GM19395 (cell line): ENCODE measurements around the gene SRR.
"Not testable (repeated sequence)": the region's sequence is repeated elsewhere in the genome, so short reads cannot be mapped to it uniquely, and the experiment has no call there.

Experiments used
- ATAC-seq: cut with Tn5 transposase; IDR thresholded peaks from one replicate; pipeline ENCODE4 v1.9.1; 2021; ENCODE audit warnings: mild to moderate bottlenecking, moderate library complexity; ENCODE audit not compliant: unreplicated experiment

The SRR gene, protein sequence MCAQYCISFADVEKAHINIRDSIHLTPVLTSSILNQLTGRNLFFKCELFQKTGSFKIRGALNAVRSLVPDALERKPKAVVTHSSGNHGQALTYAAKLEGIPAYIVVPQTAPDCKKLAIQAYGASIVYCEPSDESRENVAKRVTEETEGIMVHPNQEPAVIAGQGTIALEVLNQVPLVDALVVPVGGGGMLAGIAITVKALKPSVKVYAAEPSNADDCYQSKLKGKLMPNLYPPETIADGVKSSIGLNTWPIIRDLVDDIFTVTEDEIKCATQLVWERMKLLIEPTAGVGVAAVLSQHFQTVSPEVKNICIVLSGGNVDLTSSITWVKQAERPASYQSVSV

DNA sequence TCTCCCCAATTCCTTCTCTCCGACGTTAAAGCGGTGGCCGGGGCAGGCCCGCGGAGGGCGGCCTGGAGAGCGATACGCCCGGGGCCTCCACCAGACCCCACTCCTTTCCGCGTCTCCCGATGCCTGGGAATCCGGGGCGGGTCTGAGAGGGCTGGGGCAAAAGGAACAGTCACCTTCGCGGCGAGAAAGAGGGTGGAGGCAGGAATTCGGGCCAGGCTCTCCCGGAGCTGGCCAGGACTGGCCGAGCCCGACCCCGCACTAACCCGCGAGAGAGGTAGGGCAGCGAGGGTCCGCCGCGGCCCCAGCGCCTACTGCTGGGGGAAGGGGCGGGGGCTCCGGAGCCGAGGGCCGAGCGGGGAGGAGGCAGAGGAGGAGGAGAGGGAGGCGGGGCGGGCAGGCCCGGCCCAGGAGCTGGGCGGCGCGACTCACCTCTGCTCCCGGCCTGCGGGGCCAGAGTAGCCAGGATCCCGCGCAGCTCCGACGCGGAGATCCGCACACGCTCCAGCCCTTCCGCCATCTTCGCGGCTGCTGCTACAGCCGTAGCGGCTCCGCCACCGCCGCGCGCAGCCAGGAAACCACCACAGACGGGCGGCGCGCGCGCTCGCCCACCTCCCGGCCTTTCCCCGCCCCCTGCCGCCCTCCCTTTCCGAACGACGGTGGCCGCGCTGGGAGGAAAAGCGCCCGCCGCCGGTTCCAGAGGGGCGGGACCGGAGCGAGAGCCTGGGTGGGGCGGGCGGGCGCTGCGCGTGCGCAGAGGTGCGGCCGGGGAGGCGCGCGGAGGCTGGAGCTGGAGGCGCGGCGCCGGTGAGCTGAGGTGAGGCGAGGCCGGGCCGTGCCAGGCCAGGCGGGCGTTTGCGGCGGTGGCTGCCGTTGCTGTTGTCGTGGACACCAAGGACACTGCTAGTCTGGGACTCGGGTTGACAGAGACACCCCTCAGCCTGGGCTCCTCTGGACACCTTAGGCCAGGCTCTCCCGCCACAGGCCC, at the start of gene SRR, which contains the start of gene SMG6:
TSS of gene SRR (plus strand) at position 747 of the 985 bp plus-strand sequence. CDS start 11,611 bp downstream, outside the sequence.
TSS of gene SMG6 (minus strand) at position 582 of the 985 bp plus-strand sequence. CDS start at position 517, 65 bp downstream.
- ATAC-seq = peak; percentile 74

DNA sequence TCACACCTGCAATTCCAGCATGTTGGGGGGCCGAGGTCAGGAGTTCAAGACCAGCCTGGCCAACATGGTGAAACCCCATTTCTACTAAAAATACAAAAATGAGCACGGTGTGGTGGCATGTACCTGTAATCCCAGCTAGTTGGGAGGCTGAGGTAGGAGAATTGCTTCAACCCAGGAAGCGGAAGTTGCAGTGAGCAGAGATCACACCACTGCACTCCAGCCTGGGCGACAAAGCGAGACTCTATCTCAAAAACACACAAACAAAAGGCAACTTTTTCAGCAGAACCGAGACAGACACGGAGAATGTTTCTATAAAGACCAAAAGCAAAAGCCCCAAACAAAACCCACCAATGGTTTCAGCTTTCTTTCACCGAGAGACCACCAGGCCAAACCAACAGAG, 44.9 kb upstream of the SRR start:
- ATAC-seq = not testable (repeated sequence)

DNA sequence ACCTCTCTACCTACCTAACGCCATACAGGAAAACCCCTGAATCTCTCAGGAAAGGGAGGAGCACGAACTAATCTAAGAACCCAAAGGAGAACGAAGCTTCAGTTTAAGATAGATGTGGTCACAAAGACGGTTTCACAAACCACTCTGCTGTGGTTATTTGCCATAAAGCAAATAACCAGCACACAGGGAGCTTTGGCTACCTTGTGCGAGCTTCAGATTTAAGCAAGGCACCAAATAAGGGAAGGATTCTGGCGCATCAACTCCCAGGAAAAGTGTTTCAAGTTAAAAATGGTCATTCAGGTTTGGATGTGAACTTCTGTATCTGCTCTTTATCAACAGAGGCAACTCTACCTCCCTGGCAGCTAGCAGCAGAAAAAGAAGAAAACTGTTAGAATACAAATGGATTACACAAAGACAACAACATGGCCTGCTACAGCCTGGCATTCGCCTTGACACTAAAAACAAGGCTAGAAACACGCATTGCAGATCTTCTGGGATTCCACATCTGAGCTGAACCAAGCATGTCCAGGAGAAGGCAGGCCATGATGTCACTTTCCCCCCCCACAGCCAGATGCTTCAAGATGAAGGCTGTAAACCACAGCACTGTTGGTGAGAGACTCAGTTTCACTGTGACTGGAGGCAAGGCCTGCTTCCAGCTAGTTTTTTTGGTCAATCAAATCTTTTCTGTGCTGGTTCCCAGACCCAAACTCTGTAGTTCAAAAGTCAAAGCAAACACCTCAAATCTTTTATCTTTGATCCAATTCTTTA, 43.8 kb upstream of the SRR start:
- ATAC-seq = peak; percentile 78

DNA sequence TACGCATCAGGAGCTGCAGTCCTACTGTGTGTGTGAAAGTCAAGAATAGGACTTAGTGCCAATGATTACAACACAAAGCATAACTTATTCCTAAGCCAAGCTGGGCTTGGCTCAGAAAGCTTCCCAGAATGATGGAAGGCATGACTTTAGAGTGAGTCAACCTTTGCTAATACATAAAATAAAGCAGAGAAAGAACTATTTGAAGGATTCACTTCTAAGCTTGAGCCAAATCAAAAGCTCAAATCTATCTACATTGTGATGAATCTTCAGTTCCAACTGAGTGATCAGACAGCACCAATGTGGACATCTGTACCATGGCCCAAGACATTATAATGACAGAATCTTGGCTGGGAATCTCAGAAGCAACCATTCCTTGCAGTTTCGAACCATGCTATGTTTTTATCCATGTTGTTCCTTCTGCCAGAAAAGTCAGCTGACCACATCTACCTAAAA, 41.6 kb upstream of the SRR start:
- ATAC-seq = no peak

DNA sequence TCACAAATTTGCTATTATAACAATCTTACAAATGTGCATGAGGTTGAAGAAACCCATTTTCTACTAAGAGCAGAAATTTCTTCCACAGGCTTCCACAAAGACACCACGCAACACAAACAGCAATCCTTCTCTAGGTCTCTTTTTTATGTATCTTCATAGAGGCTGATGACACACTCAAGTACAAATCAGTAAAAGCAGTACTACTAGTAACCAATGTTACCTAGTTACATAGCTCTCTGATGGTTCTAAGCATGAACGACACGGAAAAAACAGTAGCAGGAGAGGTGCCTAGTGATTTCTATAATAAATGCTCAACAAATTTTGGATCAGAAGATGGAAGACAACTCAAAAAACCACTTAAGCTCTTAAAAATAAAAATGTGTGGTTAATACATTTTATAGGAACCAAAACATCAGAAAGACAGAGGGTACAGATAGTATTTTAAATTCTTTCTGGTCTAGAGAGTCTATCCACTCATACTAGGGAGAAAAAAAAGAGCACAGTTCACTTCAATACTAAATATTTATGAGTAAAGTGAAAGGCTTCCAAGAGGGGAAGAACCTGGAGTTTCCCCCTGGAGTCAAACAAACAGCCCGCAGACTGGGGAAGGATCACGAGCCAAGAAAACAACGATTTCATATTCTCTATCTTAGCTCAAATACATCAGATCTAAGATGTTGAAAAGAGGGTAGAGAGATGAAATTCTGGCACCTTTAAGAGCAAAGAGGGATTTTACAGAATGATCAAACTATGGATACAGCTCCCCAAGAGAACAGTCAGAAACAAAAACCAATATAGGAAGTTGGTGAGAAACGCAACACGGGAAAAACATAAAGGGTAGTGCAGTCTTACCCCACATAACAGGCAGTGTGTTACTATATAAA, 40.3 kb upstream of the SRR start:
- ATAC-seq = no peak

DNA sequence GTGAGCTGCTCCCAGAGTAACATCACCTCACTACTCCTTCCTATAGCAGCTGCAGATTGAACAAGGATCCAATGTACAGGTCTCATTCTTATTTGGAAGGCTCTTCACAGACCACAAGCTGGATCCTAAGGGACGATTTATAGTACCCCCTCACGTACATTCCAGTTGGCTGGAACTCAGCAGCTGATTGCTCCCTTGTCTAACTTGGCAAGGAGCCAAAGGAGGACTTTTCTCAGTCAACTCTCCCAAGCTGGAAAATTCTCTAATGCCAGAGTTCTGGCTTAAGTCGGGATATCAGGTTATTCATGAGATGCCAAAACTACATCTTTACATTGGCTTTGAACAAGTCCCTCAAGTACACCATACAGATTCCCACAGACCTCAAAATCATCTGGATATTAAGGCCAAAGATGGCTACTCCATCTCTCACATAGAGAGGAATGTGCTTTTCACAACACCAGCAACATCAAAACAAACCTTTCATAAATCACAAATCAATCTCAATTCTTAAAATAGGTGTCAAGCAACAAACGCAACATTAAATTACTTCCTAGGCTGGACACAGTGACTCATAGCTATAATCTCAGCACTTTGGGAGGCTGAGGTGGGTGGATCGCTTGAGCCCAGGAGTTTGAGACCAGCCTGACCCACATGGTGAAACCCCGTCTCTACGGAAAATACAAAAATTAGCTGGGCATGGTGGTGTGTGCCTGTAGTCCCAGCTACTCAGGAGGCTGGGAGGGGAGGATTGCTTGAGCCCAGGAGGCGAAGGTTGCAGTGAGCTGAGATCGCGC, 39.5 kb upstream of the SRR start:
- no peak for ATAC-seq

DNA sequence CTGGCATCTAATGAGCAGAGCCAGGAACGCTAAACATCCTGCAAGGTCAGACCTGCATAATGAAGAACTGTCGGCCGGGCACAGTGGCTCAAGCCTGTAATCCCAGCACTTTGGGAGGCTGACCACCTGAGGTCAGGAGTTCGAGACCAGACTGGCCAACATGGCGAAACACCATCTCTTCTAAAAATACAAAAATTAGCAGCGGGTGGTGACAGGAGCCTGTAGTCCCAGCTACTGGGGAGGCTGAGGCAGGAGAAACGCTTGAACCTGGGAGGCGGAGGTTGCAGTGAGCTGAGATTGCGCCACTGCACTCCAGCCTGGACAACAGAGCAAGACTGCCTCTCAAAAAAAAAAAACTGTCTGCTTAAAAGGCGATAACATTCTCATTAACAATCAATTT, 38.6 kb upstream of the SRR start:
- ATAC-seq = not testable (repeated sequence)

DNA sequence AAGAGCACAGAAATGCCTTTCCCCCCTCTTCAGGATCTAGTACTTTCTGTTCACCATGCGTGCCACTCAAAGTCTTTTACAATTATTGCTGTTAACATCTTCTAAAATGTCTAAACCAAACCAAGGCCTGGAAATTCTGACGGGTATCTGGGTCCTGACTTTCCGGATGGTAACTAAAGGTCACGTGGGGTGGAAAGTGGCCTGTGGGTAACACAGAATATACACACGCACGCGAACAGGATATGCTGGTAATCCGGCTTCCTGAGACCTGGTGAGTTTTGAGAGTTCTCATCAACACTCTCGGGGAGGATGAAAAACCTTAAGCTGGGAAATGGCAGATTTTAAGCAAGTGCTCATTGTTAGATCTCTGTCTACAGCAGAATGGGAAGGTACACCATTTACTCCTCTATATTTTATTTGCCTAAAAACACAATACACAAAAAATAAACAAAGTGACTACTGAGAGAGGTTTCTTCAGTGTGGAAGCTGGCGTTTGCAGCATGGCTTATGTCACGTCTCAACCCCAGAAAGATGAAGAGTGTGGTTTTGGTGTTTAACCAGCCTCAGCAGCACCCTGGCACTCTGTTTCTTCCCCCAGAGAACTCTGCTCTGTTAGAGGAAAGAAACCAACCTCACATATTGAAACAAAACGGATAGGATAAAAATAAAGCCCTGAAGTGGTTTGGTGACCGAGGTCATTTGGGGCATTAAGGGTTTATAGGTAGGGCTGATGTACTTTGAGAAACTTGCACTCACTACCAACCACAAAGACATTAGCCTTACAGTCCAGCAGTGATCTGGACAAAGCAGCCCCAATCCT, 37.5 kb upstream of the SRR start:
- ATAC-seq = peak; percentile 66

DNA sequence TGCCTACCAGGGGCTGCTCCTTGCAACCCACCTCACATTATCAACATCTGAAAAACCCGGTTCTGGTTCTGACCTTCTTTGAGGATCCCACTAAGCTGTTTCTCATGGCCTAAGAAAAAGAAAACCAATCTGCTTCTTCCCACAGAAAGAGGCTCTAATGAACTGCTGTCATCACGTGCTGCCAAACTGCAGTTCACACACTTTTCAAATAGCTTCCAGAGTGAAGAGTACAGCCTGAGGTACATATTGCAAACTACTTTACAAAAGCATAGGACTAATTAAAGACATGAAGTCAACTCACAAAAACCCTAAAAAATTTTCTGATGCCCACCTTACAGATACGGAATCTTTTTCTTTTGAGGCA, 36.9 kb upstream of the SRR start:
- ATAC-seq = peak; percentile 33

DNA sequence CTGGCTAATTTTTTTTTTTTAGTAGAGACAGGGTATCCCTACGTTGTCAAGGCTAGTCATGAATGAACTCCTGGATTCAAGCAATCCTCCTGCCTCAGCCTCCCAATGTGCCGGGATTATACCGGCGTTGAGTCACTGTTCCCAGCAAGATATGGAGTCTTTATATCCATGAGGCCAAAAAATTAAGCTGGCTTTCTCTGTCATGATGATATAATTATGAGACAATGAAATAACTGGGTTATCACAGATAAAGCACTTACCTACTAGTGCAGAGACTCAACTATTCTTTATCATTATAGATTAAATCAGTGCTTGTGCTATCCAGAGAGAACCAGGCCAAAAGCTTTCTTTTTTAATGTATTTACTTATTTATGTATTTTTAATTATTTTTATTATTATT, 36.4 kb upstream of the SRR start:
- ATAC-seq = no peak

DNA sequence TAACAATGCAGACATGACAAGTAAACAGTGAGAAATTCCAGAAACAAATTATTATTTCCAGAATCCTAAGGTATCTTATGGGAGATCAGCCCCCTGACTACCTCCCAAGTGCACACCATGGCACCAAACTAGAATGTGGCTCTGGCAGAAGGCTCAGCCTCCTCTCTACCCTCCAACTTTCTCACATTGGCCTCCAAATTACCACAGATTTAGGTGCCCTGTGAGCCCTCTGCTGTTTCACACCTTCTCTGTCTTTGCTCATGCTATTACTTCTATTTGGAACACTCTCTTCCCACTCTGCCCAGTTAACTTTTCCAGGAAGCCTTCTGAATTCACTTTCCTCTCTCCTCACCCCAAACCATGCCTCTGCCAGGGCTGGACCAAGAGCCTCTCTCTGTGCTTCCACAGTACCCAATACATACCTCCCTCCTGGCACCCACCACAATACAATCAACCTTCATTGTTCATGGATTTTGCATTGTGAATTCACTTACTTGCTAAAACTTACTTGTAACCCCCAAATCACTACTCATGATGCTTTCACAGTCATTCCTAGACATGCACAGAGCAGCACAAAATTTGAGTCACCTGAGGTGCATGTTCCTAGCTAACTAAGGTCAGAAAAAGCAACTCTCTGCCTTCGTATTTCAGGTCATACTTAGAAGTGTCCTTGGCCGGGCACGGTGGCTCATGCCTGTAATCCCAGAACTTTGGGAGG, 31.6 kb upstream of the SRR start:
- no peak for ATAC-seq

DNA sequence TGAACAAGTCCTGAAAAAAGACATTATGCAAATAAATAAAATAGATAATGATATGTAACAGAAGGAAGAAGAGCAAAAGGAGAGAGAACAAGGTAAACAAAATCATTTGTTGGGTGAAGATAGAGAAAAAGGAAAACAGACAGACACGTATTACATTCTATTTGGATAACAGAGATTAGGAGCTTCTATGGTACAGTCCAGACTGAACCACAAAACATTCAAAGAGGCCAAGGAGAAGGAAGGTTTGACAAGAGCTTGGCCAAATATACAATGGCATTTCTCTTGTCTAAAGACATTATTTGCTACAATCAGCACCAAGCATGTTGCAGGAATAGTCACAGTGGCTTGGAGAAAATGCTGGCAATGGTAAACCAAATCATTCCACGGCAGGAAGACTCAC, 29.3 kb upstream of the SRR start:
- ATAC-seq = no peak

DNA sequence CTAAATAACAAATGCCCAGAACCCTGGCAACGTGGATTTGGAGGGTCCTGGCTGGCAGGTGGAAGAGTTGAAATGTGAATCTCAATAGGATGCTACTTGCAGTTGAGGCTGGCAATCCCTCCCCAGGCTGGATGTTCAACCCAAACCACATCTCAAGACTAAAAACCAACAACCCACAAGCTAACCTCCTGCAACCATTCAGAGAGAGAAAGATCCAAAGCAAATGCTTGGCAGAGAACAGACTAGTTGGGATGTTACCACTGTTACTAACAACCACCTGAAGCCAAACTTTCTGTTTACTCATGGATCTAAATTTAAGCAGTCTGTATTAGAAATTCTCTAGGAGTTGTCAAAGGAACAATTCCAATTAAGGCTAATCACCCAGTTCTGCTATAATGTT, 28.0 kb upstream of the SRR start:
- no peak for ATAC-seq

DNA sequence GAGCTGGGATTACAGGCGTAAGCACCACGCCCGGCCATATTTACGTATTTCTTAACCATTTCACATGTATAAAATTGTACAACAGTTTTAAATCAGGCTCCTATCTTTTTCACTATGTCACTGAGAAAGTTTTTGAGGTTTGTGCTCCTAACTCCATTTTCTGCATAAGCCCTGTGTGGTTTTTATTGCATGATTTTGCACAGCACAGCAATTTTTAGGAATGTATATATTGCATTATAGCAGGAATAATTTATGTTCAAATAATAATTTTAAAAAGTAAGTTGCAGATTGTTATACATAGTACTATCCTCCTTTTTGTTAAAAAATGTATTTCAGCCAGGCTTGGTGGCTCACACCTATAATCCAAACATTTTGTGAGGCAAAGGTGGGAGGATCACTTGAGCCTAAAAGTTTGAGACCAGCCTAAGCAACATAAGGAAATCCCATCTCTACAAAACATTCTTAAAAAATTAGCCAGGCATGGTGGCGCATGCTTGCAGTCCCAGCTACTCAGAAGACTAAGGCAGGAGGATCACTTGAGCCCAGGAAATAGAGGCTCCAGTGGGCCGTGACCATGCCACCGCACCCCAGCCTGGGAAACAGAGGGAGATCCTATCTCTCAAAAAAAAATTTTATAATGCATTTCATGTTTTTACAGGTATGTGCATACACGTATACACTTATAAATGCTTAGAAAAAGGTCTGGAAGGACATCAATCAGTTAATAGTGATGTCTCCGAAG, 26.1 kb upstream of the SRR start:
- ATAC-seq = no peak

DNA sequence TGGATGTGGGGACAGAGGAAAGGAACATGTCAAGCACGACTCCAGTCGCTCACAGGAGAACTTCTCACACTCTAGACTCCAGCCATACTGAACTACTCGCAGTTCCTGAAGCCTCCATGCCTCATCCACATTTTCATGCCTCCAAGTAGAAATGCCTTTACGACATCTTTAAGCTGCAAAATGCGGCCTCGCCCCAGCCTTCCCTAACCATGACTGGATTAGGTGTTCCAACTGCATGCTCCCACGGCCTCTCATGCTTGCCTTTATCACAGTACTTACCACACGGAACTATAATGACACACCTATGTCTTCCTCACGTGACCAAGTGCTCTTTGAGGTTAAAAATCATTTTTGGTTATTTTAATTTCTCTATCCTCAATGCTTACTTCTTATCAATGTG, 24.0 kb upstream of the SRR start:
- no peak for ATAC-seq

DNA sequence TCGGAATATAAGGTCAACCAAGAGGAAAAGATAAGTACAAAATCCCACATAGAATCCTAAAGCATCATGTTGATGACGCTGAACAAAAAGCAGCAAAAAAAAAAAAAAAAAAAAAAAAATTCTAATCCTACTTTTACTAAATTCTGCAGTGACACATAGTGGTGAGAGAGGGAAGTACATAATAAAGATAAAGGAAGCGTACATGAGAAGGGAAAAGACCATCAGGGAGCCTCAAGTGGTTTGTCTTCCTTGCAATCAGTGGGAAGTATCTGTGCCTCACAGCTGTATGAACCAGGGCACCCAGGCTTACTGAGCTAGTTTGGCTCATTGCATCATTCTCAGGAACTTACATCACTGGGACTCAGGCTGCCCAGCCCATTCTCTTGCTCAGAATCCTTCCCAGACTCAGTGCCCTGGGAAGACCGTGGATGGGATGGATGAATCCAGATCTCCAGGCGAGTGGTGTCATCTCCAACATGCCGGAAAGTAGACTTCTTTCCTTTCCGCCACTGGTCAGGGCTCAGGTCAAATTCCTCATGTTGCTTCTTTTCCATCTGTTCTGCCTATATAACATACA, 21.4 kb upstream of the SRR start:
- ATAC-seq = no peak

DNA sequence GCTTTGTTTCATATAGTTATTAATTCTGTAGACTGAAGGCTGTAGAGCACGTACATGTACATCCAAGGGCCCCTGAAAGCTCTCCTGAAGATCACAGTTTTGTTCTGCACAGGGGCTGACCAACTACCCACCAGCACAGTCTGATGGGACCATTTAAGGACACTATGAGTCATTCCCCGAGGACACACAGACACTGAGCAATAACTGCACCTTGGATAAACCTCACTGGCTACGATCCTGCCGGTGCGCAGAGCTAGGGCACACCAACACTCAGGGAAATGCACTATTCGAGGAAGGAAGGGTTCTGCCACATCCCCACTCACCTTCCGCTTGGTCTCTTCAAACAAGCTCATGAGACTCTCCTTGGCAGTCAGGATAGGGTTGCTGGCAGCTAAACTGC, 20.4 kb upstream of the SRR start:
- no peak for ATAC-seq
